GM23338 (cell line): ENCODE data around the gene APOL4.

Source experiments
- CREB1 ChIP-seq: fragments of 250-450 bp; sonication (Bioruptor Pico); IDR thresholded peaks from 2 replicates; pipeline ENCODE4 v1.5.0; 2020; ENCODE audit warnings: low read depth, mild to moderate bottlenecking, moderate library complexity
- ETS1 ChIP-seq: IDR thresholded peaks from 2 replicates; pipeline ENCODE4 v1.6.1; 2016; ENCODE audit warnings: antibody characterized with exemption
- EZH2 ChIP-seq: fragments of 200-600 bp; sonication (generic); IDR thresholded peaks from one replicate; pipeline ENCODE4 v1.8.0; 2017; ENCODE audit warnings: antibody characterized with exemption, mild to moderate bottlenecking, low read depth; ENCODE audit not compliant: unreplicated experiment
- EZH2phosphoT487 ChIP-seq: fragments of 200-600 bp; sonication (generic); IDR thresholded peaks from one replicate; pipeline ENCODE4 v1.8.1; 2018; ENCODE audit warnings: antibody characterized with exemption; ENCODE audit not compliant: unreplicated experiment
- JUNB ChIP-seq: IDR thresholded peaks from one replicate; pipeline ENCODE4 v1.6.1; 2016; ENCODE audit warnings: antibody characterized with exemption; ENCODE audit not compliant: unreplicated experiment
- POLR2AphosphoS5 ChIP-seq: IDR thresholded peaks from 2 replicates; pipeline ENCODE4 v1.6.1; 2016; ENCODE audit warnings: antibody characterized with exemption, low read depth
- REST ChIP-seq: IDR thresholded peaks from one replicate; pipeline ENCODE4 v1.6.1; 2018; ENCODE audit warnings: antibody characterized with exemption; ENCODE audit not compliant: unreplicated experiment
- ZNF114 ChIP-seq: fragments of 250-450 bp; sonication (Bioruptor Pico); IDR thresholded peaks from 2 replicates; pipeline ENCODE4 v1.5.0; 2020; ENCODE audit warnings: mild to moderate bottlenecking, moderate library complexity
- ZNF462 ChIP-seq: fragments of 250-450 bp; sonication (Bioruptor Pico); IDR thresholded peaks from 2 replicates; pipeline ENCODE4 v1.5.0; 2020; ENCODE audit warnings: mild to moderate bottlenecking, moderate library complexity
- TF ChIP-seq, protein P1 (sequence below), 2 experiments: fragments of 200-600 bp in 1 of 2; sonication (generic) in 1 of 2; conservative IDR thresholded peaks; 2 replicates each; pipeline versions ENCODE4 v1.5.1 to v1.6.1; 2016 to 2017; ENCODE audit warnings: antibody characterized with exemption in 2 of 2, low read depth in 2 of 2, mild to moderate bottlenecking in 2 of 2, moderate library complexity in 1 of 2

GRCh38 chr22:36193171-36193570 is 8.4 kb downstream of the APOL4 start:
- TF ChIP-seq POLR2AphosphoS5 (no peak), CREB1 (CRISPR knock-in tag) (no peak), EZH2 (no peak), REST (no peak), EZH2phosphoT487 (no peak), ZNF114 (CRISPR knock-in tag) (no peak), JUNB (no peak), ETS1 (no peak), ZNF462 (no peak)
- TF ChIP-seq, protein P1, sequence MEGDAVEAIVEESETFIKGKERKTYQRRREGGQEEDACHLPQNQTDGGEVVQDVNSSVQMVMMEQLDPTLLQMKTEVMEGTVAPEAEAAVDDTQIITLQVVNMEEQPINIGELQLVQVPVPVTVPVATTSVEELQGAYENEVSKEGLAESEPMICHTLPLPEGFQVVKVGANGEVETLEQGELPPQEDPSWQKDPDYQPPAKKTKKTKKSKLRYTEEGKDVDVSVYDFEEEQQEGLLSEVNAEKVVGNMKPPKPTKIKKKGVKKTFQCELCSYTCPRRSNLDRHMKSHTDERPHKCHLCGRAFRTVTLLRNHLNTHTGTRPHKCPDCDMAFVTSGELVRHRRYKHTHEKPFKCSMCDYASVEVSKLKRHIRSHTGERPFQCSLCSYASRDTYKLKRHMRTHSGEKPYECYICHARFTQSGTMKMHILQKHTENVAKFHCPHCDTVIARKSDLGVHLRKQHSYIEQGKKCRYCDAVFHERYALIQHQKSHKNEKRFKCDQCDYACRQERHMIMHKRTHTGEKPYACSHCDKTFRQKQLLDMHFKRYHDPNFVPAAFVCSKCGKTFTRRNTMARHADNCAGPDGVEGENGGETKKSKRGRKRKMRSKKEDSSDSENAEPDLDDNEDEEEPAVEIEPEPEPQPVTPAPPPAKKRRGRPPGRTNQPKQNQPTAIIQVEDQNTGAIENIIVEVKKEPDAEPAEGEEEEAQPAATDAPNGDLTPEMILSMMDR (conservative IDR thresholded peaks at IDR 0.05; ENCODE audit: low read depth in 2 of 2): no peak
